ENCODE results near the gene C1QTNF6.

GRCh38 chr22:37209140-37209845 is 21.2 kb upstream of the C1QTNF6 start:
- TF ChIP-seq, protein P1, sequence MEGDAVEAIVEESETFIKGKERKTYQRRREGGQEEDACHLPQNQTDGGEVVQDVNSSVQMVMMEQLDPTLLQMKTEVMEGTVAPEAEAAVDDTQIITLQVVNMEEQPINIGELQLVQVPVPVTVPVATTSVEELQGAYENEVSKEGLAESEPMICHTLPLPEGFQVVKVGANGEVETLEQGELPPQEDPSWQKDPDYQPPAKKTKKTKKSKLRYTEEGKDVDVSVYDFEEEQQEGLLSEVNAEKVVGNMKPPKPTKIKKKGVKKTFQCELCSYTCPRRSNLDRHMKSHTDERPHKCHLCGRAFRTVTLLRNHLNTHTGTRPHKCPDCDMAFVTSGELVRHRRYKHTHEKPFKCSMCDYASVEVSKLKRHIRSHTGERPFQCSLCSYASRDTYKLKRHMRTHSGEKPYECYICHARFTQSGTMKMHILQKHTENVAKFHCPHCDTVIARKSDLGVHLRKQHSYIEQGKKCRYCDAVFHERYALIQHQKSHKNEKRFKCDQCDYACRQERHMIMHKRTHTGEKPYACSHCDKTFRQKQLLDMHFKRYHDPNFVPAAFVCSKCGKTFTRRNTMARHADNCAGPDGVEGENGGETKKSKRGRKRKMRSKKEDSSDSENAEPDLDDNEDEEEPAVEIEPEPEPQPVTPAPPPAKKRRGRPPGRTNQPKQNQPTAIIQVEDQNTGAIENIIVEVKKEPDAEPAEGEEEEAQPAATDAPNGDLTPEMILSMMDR (IDR thresholded peaks at IDR 0.05): no peak
- TF ChIP-seq POLR2A (IDR thresholded peaks at IDR 0.05): no peak

Measured in adrenal gland (tissue), 5 donors.